Measurements from ENCODE around the gene SEC23A. TPM values are rescaled to one million over a fixed set of nuclear protein-coding genes. Genes with fewer than 3 reads are reported as not detected.
"Not testable (repeated sequence)": the region's sequence is repeated elsewhere in the genome, so short reads cannot be mapped to it uniquely, and the experiment has no call there.

The SEC23A gene
- total and polyA plus RNA-seq, 11 donors = 14.1 to 116 (median 82.5) TPM

GRCh38 chr14:39108791-39109190 lies 5.8 kb upstream of the SEC23A start:
- peaks cover 0 to 17% (median 10%) of the 10 kb centered on the region in 12 donors for H3K4me1 ChIP-seq
- DNase-seq (no peak), ATAC-seq (no peak)
- no peak overlapping the region for H3K4me3 ChIP-seq
- no peak overlapping the region for H3K27ac ChIP-seq
- H3K36me3 ChIP-seq = no peaks in the 10 kb centered on the region
- TF ChIP-seq, protein P1, sequence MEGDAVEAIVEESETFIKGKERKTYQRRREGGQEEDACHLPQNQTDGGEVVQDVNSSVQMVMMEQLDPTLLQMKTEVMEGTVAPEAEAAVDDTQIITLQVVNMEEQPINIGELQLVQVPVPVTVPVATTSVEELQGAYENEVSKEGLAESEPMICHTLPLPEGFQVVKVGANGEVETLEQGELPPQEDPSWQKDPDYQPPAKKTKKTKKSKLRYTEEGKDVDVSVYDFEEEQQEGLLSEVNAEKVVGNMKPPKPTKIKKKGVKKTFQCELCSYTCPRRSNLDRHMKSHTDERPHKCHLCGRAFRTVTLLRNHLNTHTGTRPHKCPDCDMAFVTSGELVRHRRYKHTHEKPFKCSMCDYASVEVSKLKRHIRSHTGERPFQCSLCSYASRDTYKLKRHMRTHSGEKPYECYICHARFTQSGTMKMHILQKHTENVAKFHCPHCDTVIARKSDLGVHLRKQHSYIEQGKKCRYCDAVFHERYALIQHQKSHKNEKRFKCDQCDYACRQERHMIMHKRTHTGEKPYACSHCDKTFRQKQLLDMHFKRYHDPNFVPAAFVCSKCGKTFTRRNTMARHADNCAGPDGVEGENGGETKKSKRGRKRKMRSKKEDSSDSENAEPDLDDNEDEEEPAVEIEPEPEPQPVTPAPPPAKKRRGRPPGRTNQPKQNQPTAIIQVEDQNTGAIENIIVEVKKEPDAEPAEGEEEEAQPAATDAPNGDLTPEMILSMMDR (IDR thresholded peaks at IDR 0.05) = no peak
- TF ChIP-seq POLR2A (IDR thresholded peaks at IDR 0.05) = no peak
- 74 to 95% (median 89%) methylated on average over 3 of the region's 3 CpGs for WGBS, 4 donors
- no peaks in the 10 kb centered on the region for H3K27me3 ChIP-seq
- intact Hi-C loops (cut with DNase I) = loop anchor here in 7 of 10 donors (5.0 to 10.0 kb wide), 5 partner anchors 66 to 316 kb away; partner anchors contain the start of genes PNN (in 3 of the 7) and TRAPPC6B (in 3 of the 7)
- H3K9me3 ChIP-seq = no peaks in the 10 kb centered on the region

GRCh38 chr14:39107591-39107996 lies 4.6 kb upstream of the SEC23A start:
- intact Hi-C loops (cut with DNase I) = loop anchor here in 7 of 10 donors (5.0 to 10.0 kb wide), 5 partner anchors 67 to 317 kb away; partner anchors contain the start of genes PNN (in 3 of the 7) and TRAPPC6B (in 3 of the 7)
- H3K36me3 ChIP-seq = no peaks in the 10 kb centered on the region
- H3K27ac ChIP-seq = no peak overlapping the region
- WGBS, 4 donors = 75 to 87% (median 83%) methylated on average over 2 of the region's 2 CpGs
- no peaks in the 10 kb centered on the region for H3K9me3 ChIP-seq
- peaks cover 0 to 14% (median 8%) of the 10 kb centered on the region in 12 donors for H3K4me1 ChIP-seq
- TF ChIP-seq, protein P1 (IDR thresholded peaks at IDR 0.05) = peak in 11 of 12 donors; percentile 6 to 51 (median 27)
- TF ChIP-seq POLR2A (IDR thresholded peaks at IDR 0.05) = no peak
- H3K4me3 ChIP-seq = no peak overlapping the region
- DNase-seq (no peak), ATAC-seq (no peak)
- no peaks in the 10 kb centered on the region for H3K27me3 ChIP-seq

DNA sequence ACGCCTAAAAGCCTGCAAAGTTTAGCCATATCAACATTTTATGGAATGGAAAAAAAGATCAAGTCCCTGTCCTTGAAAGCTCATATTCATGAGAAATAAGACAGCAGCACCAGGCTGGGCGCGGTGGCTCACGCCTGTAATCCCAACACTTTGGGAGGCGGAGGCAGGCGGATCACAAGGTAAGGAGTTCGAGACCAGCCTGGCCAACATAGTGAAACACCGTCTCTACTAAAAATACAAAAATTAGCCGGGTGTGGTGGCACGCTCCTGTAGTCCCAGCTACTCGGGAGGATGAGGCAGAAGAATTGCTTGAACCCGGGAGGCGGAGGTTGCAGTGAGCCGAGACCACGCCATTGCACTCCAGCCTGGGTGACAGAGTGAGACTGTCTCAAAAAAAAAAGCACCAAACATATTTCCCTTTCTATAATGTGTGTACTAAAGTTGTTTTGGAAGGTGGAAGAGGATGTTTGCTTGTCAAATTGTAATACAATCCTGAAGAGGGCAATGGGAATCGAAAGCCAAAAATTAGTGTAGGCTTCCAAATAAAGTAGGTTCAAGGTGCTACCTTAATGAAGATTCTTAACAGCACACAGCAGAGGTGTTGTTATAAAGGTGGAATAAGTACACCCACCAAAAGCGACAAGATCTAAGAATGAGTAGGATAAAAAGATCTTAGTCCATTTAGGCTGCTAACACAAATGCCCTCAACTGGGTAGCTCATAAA lies 1.2 kb upstream of the SEC23A start:
- H3K9me3 ChIP-seq, DNase-seq, ATAC-seq, H3K27me3 ChIP-seq, H3K36me3 ChIP-seq: not testable (repeated sequence)
- Histone ChIP-seq H3K27ac (peak overlapping the region in 10 of 12 donors; percentile 91 to 99 (median 98)), H3K4me3 (peak overlapping the region in 10 of 12 donors; percentile 69 to 99 (median 90)), H3K4me1 (peaks cover 2 to 44% (median 29%) of the 10 kb centered on the region in 12 donors)
- 86 to 94% (median 90%) methylated on average over 17 of the region's 17 CpGs for WGBS, 4 donors
- intact Hi-C loops (cut with DNase I) = loop anchor here in 8 of 10 donors (5.0 to 10.0 kb wide), 8 partner anchors 68 to 328 kb away; partner anchors contain the start of genes TRAPPC6B (in 4 of the 8), PNN (in 3 of the 8) and FBXO33 (in 1 of the 8)

DNA sequence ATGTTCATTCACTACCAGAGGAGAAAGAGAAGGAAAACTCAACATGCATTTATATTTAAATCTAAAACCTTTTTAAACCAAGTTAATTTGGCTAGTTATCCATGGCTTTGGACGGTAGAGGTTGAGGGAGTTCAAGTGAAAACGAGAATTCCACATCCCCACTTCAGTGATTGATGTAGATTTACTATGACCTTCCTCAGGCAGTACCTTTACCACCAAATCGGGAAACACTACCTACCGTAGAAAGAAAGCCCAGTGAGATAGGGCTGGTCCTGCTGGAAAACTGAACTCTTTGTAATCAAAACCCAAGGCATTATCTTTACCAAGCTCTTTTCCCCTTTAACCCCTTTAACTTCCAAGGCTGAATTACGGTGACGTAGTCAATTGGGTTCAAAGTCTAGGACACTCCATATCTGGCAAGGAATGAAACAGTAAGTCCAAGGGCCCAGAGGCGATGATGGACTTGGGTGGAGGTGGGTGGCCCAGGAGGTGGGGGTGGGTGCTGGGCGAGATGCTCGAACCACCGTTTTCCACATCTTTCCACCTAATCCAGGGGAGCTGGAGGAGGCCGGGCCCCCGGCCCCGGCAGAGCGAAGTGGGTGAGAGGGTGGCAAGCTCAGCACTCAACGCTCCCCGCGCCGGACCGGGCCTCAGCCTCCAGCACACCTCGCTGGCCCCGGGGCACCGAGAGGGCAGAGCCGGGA lies 618 bp downstream of the SEC23A start:
- Histone ChIP-seq H3K36me3 (no peaks in the 10 kb centered on the region), H3K27me3 (no peaks in the 10 kb centered on the region), H3K4me1 (peaks cover 2 to 62% (median 38%) of the 10 kb centered on the region in 12 donors), H3K9me3 (no peaks in the 10 kb centered on the region), H3K4me3 (peak overlapping the region; percentile 69 to 99 (median 90)), H3K27ac (peak overlapping the region; percentile 89 to 99 (median 97))
- TF ChIP-seq, protein P1 (IDR thresholded peaks at IDR 0.05) = no peak
- no peak for TF ChIP-seq POLR2A (IDR thresholded peaks at IDR 0.05)
- DNase-seq (peak in 2 of 5 donors; percentile 12 to 30), ATAC-seq (peak; percentile 12 to 65 (median 44))
- intact Hi-C loops (cut with DNase I) = loop anchor here in 8 of 10 donors (2.0 to 10.0 kb wide), 9 partner anchors 70 to 330 kb away; partner anchors contain the start of genes TRAPPC6B (in 4 of the 8), PNN (in 3 of the 8) and FBXO33 (in 2 of the 8)
- 1 to 2% (median 2%) methylated on average over 16 to 23 of the region's 23 CpGs for WGBS, 4 donors

Measured in heart left ventricle (tissue), 16 donors.